ENCODE measurements around the gene GABBR2.

The GABBR2 gene

GRCh38 chr9:98332405-98332831 is 376.3 kb downstream of the GABBR2 start:
- DNase-seq, result no peak

GRCh38 chr9:98331536-98332259 is 377.0 kb downstream of the GABBR2 start:
- DNase-seq, result no peak

GRCh38 chr9:98330831-98331230 is 377.9 kb downstream of the GABBR2 start:
- no peak for DNase-seq

- no peak for DNase-seq
Measured at GRCh38 chr9:98329904-98330303, 378.8 kb downstream of the GABBR2 start.

- no peak for DNase-seq
Measured at GRCh38 chr9:98329281-98329680, 379.5 kb downstream of the GABBR2 start.

GRCh38 chr9:98328770-98329169 is 380.0 kb downstream of the GABBR2 start:
- DNase-seq, result no peak

- DNase-seq, result no peak
Measured at GRCh38 chr9:98328141-98328540, 380.6 kb downstream of the GABBR2 start.

- DNase-seq, result no peak
Measured at GRCh38 chr9:98327249-98327561, 381.5 kb downstream of the GABBR2 start.

- no peak for DNase-seq
Measured at GRCh38 chr9:98326459-98327248, 382.1 kb downstream of the GABBR2 start.

- no peak for DNase-seq
Measured at GRCh38 chr9:98324801-98325200, 383.9 kb downstream of the GABBR2 start.

GRCh38 chr9:98323831-98324135 is 385.0 kb downstream of the GABBR2 start:
- no peak for DNase-seq

GRCh38 chr9:98323051-98323830 is 385.5 kb downstream of the GABBR2 start:
- DNase-seq, result no peak

GRCh38 chr9:98321269-98321668 is 387.5 kb downstream of the GABBR2 start:
- no peak for DNase-seq

- no peak for DNase-seq
Measured at GRCh38 chr9:98318834-98319478, 389.8 kb downstream of the GABBR2 start.

- DNase-seq, result no peak
Measured at GRCh38 chr9:98318041-98318790, 390.5 kb downstream of the GABBR2 start.

- DNase-seq, result no peak
Measured at GRCh38 chr9:98317134-98317857, 391.4 kb downstream of the GABBR2 start.

GRCh38 chr9:98316445-98317133 is 392.1 kb downstream of the GABBR2 start:
- DNase-seq, result no peak

- DNase-seq, result peak; percentile 69 to 73
Measured at GRCh38 chr9:98315551-98316060, 393.1 kb downstream of the GABBR2 start.

GRCh38 chr9:98315067-98315453 is 393.7 kb downstream of the GABBR2 start:
- no peak for DNase-seq

GRCh38 chr9:98314381-98315066 is 394.2 kb downstream of the GABBR2 start:
- no peak for DNase-seq

Measured in CD4-positive, alpha-beta T cell treated with Interferon alpha-2 for 1 hour (primary cell).